Sigmoid colon (tissue), 4 donors: ENCODE data around the gene CRBN.

Experiments used
- EP300 ChIP-seq, 4 donors: sonication (generic); formaldehyde crosslinking; IDR thresholded peaks; one replicate each; pipeline ENCODE4 v1.6.1; 2017; ENCODE audit warnings: antibody characterized with exemption in 4 of 4
- TF ChIP-seq, protein P1 (sequence below), 4 experiments: fragments of 450-650 bp in 3 of 4; fragments of 200-600 bp in 1 of 4; IDR thresholded peaks; one replicate each; pipeline ENCODE4 v1.5.1; 2016 to 2019; ENCODE audit warnings: antibody characterized with exemption in 4 of 4, mild to moderate bottlenecking in 3 of 4, moderate library complexity in 2 of 4

DNA sequence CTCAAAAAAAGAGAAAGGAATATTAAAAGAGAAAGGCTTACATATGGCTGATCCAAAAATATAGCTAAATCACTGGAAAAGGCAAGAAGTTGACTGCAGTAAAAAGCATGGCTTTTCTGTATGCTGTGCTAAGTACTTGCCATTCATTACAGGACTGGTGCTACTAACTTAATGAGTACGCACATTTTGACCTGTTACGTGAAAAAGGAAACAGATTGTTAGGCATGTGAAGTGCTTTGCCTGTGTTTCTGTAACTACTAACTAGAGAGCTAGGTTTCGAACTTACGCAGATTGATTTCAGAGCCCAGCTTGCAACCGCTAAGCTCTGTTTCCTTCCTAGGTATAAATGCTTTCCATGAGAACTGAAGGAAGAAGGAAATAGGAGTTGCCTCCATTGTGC is 49.9 kb downstream of the CRBN start:
- TF ChIP-seq, protein P1, sequence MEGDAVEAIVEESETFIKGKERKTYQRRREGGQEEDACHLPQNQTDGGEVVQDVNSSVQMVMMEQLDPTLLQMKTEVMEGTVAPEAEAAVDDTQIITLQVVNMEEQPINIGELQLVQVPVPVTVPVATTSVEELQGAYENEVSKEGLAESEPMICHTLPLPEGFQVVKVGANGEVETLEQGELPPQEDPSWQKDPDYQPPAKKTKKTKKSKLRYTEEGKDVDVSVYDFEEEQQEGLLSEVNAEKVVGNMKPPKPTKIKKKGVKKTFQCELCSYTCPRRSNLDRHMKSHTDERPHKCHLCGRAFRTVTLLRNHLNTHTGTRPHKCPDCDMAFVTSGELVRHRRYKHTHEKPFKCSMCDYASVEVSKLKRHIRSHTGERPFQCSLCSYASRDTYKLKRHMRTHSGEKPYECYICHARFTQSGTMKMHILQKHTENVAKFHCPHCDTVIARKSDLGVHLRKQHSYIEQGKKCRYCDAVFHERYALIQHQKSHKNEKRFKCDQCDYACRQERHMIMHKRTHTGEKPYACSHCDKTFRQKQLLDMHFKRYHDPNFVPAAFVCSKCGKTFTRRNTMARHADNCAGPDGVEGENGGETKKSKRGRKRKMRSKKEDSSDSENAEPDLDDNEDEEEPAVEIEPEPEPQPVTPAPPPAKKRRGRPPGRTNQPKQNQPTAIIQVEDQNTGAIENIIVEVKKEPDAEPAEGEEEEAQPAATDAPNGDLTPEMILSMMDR (IDR thresholded peaks at IDR 0.05): no peak
- TF ChIP-seq EP300 (IDR thresholded peaks at IDR 0.05): no peak
